Neural crest cell (in vitro differentiated cells): Measurements from ENCODE around the gene CBFB. TPM values are rescaled to one million over a fixed set of nuclear protein-coding genes. Genes with fewer than 3 reads are reported as not detected.

Experiments
- DNase-seq: peaks from one replicate; pipeline ENCODE4 v3.0.0; 2021; ENCODE audit warnings: low read depth, mixed read lengths, low spot score
- H3K27ac Mint-ChIP-seq: one replicate; pipeline ENCODE4 v1.8.0; 2021; ENCODE audit warnings: mild to moderate bottlenecking, mixed read lengths; ENCODE audit not compliant: unreplicated experiment
- H3K27me3 Mint-ChIP-seq: 2 replicates; pipeline ENCODE4 v1.8.0; 2021; ENCODE audit warnings: low read depth, mild to moderate bottlenecking, mixed read lengths
- H3K36me3 Mint-ChIP-seq: 2 replicates; pipeline ENCODE4 v1.8.0; 2021; ENCODE audit warnings: low read depth, mild to moderate bottlenecking, mixed read lengths
- H3K4me1 Mint-ChIP-seq: 2 replicates; pipeline ENCODE4 v1.8.0; 2021; ENCODE audit warnings: mixed read lengths
- H3K4me3 Mint-ChIP-seq: one replicate; pipeline ENCODE4 v1.8.0; 2021; ENCODE audit warnings: mild to moderate bottlenecking, mixed read lengths
- H3K9me3 Mint-ChIP-seq: 2 replicates; pipeline ENCODE4 v1.8.0; 2021; ENCODE audit warnings: mixed read lengths
- CTCF ChIP-seq: fragments of 200-600 bp; sonication (generic); conservative IDR thresholded peaks from 2 replicates; pipeline ENCODE4 v1.5.0; 2021; ENCODE audit warnings: antibody characterized with exemption, mild to moderate bottlenecking
- total RNA-seq: library from RNA; stranded (reverse); gene quantifications from 2 replicates; pipeline ENCODE4 v1.2.1, GENCODE V29; 2021

CBFB gene
- total RNA-seq, 1 donor from 2014 or later, result 106 TPM

- H3K36me3 Mint-ChIP-seq, result no peaks in the 10 kb centered on the region
- peaks cover 6% of the 10 kb centered on the region for H3K4me1 Mint-ChIP-seq
- peak; percentile 48 for TF ChIP-seq CTCF
- peaks cover 33% of the 10 kb centered on the region for H3K27me3 Mint-ChIP-seq
- H3K27ac Mint-ChIP-seq, result no peak overlapping the region
- no peaks in the 10 kb centered on the region for H3K9me3 Mint-ChIP-seq
- DNase-seq, result peak; percentile 58
- H3K4me3 Mint-ChIP-seq, result no peak overlapping the region
These were observed 14.9 kb upstream of the CBFB start for GRCh38 chr16:67013823-67014633.

GRCh38 chr16:67014634-67015312 is 14.2 kb upstream of the CBFB start:
- H3K27me3 Mint-ChIP-seq, result peaks cover 33% of the 10 kb centered on the region
- H3K36me3 Mint-ChIP-seq, result no peaks in the 10 kb centered on the region
- no peak for DNase-seq
- H3K9me3 Mint-ChIP-seq, result no peaks in the 10 kb centered on the region
- peaks cover 6% of the 10 kb centered on the region for H3K4me1 Mint-ChIP-seq
- peak overlapping the region; percentile 25 for H3K4me3 Mint-ChIP-seq
- no peak overlapping the region for H3K27ac Mint-ChIP-seq
- no peak for TF ChIP-seq CTCF

GRCh38 chr16:67015313-67015731 is 13.6 kb upstream of the CBFB start:
- Mint-ChIP-seq H3K27ac (no peak overlapping the region), H3K4me3 (no peak overlapping the region)

GRCh38 chr16:67016143-67016542 is 12.8 kb upstream of the CBFB start:
- DNase-seq, result no peak
- H3K4me3 Mint-ChIP-seq, result peak overlapping the region; percentile 41
- no peaks in the 10 kb centered on the region for H3K36me3 Mint-ChIP-seq
- peak overlapping the region; percentile 84 for H3K27ac Mint-ChIP-seq
- H3K27me3 Mint-ChIP-seq, result peaks cover 33% of the 10 kb centered on the region
- no peaks in the 10 kb centered on the region for H3K9me3 Mint-ChIP-seq
- TF ChIP-seq CTCF, result no peak
- peaks cover 6% of the 10 kb centered on the region for H3K4me1 Mint-ChIP-seq

More at GRCh38 chr16:67015313-67015731, 13.6 kb upstream of the CBFB start:
- Mint-ChIP-seq H3K27me3 (peaks cover 33% of the 10 kb centered on the region), H3K36me3 (no peaks in the 10 kb centered on the region), H3K9me3 (no peaks in the 10 kb centered on the region), H3K4me1 (peaks cover 6% of the 10 kb centered on the region)
- TF ChIP-seq CTCF, result no peak
- no peak for DNase-seq

DNA sequence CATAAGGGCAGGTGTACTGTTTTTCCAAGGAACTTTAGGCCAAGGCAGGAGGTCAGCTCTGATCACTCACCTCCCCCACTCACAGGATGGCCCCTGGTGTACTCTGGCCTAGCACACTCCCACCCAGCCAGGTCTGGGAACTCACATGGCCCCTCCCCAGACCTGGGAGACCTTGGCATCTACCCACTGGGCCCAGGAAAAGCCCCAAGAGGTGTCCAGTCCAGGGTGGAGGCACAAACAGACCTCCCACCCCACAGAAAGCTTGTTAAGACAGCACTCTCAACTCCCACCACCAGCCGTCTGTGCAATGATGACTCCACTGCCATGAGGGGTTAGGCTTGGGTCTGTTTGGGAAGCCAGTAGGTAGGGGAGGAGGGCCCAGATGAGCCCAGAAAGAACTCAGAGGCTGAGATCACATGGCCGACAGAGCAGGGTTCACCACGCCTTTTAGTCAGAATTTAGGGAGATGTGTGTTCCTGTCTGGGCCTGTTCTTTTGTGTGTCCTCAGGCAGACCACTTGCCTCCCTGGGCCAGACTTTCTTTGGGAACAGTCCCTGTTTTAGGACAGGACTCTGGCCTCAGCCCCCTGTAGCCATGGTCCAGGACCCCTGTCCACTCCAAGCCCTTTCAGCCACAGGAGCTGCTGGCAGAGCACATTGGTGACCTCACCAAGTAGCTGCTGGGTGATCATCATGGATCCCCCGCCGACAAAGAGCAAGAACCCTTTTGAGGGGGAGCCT is 12.1 kb upstream of the CBFB start:
- Mint-ChIP-seq H3K4me1 (peaks cover 6% of the 10 kb centered on the region), H3K27ac (peak overlapping the region; percentile 84), H3K4me3 (no peak overlapping the region), H3K27me3 (peaks cover 33% of the 10 kb centered on the region), H3K9me3 (no peaks in the 10 kb centered on the region), H3K36me3 (no peaks in the 10 kb centered on the region)
- DNase-seq, result no peak
- no peak for TF ChIP-seq CTCF
